ENCODE measurements around the gene PNPLA2. TPM values are rescaled to one million over a fixed set of nuclear protein-coding genes. Genes with fewer than 3 reads are reported as not detected.

The PNPLA2 gene
- total RNA-seq, 1 donor from 2014 or later, result 40.5 TPM

- no peak overlapping the region for H3K4me3 Mint-ChIP-seq (ENCODE audit: unreplicated experiment)
- peaks cover 14% of the 10 kb centered on the region for H3K36me3 Mint-ChIP-seq (ENCODE audit: low read depth, unreplicated experiment)
- no peak for TF ChIP-seq CTCF (IDR thresholded peaks at IDR 0.05; ENCODE audit: unreplicated experiment)
- peaks cover 17% of the 10 kb centered on the region for H3K4me1 Mint-ChIP-seq (ENCODE audit: unreplicated experiment)
- no peak overlapping the region for H3K27ac Mint-ChIP-seq (ENCODE audit: unreplicated experiment)
- peaks cover 15% of the 10 kb centered on the region for H3K27me3 Mint-ChIP-seq (ENCODE audit: unreplicated experiment)
- no peak for DNase-seq (ENCODE audit: low spot score)
- no peaks in the 10 kb centered on the region for H3K9me3 Mint-ChIP-seq (ENCODE audit: unreplicated experiment)
These were observed 6.3 kb upstream of the PNPLA2 start for GRCh38 chr11:812390-812789.

GRCh38 chr11:813072-813455, 5.7 kb upstream of the PNPLA2 start:
- TF ChIP-seq CTCF (IDR thresholded peaks at IDR 0.05; ENCODE audit: unreplicated experiment), result no peak
- Mint-ChIP-seq H3K9me3 (ENCODE audit: unreplicated experiment) (no peaks in the 10 kb centered on the region), H3K27ac (ENCODE audit: unreplicated experiment) (no peak overlapping the region), H3K27me3 (ENCODE audit: unreplicated experiment) (peaks cover 15% of the 10 kb centered on the region), H3K4me3 (ENCODE audit: unreplicated experiment) (no peak overlapping the region), H3K4me1 (ENCODE audit: unreplicated experiment) (peaks cover 15% of the 10 kb centered on the region), H3K36me3 (ENCODE audit: low read depth, unreplicated experiment) (peaks cover 14% of the 10 kb centered on the region)
- DNase-seq (ENCODE audit: low spot score), result no peak

- H3K27me3 Mint-ChIP-seq (ENCODE audit: unreplicated experiment), result peaks cover 15% of the 10 kb centered on the region
- peaks cover 14% of the 10 kb centered on the region for H3K36me3 Mint-ChIP-seq (ENCODE audit: low read depth, unreplicated experiment)
- no peak for TF ChIP-seq CTCF (IDR thresholded peaks at IDR 0.05; ENCODE audit: unreplicated experiment)
- DNase-seq (ENCODE audit: low spot score), result no peak
- H3K27ac Mint-ChIP-seq (ENCODE audit: unreplicated experiment), result no peak overlapping the region
- H3K4me1 Mint-ChIP-seq (ENCODE audit: unreplicated experiment), result peaks cover 15% of the 10 kb centered on the region
- H3K9me3 Mint-ChIP-seq (ENCODE audit: unreplicated experiment), result no peaks in the 10 kb centered on the region
- no peak overlapping the region for H3K4me3 Mint-ChIP-seq (ENCODE audit: unreplicated experiment)
These were observed 5.1 kb upstream of the PNPLA2 start for GRCh38 chr11:813456-814096.

- no peak for DNase-seq (ENCODE audit: low spot score)
- TF ChIP-seq CTCF (IDR thresholded peaks at IDR 0.05; ENCODE audit: unreplicated experiment), result no peak
- peaks cover 8% of the 10 kb centered on the region for H3K4me1 Mint-ChIP-seq (ENCODE audit: unreplicated experiment)
- peaks cover 14% of the 10 kb centered on the region for H3K36me3 Mint-ChIP-seq (ENCODE audit: low read depth, unreplicated experiment)
- no peak overlapping the region for H3K27ac Mint-ChIP-seq (ENCODE audit: unreplicated experiment)
- peaks cover 11% of the 10 kb centered on the region for H3K27me3 Mint-ChIP-seq (ENCODE audit: unreplicated experiment)
- H3K9me3 Mint-ChIP-seq (ENCODE audit: unreplicated experiment), result no peaks in the 10 kb centered on the region
- no peak overlapping the region for H3K4me3 Mint-ChIP-seq (ENCODE audit: unreplicated experiment)
These were observed 2.9 kb upstream of the PNPLA2 start for GRCh38 chr11:815675-816432.

GRCh38 chr11:816433-816779, 2.3 kb upstream of the PNPLA2 start:
- no peak overlapping the region for H3K4me3 Mint-ChIP-seq (ENCODE audit: unreplicated experiment)
- H3K9me3 Mint-ChIP-seq (ENCODE audit: unreplicated experiment), result no peaks in the 10 kb centered on the region
- H3K27ac Mint-ChIP-seq (ENCODE audit: unreplicated experiment), result no peak overlapping the region
- peaks cover 7% of the 10 kb centered on the region for H3K27me3 Mint-ChIP-seq (ENCODE audit: unreplicated experiment)
- no peak for DNase-seq (ENCODE audit: low spot score)
- peaks cover 10% of the 10 kb centered on the region for H3K36me3 Mint-ChIP-seq (ENCODE audit: low read depth, unreplicated experiment)
- no peak for TF ChIP-seq CTCF (IDR thresholded peaks at IDR 0.05; ENCODE audit: unreplicated experiment)
- peaks cover 3% of the 10 kb centered on the region for H3K4me1 Mint-ChIP-seq (ENCODE audit: unreplicated experiment)
